IMR-90 (cell line): ENCODE results near the gene PAK4. TPM values are rescaled to one million over a fixed set of nuclear protein-coding genes. Genes with fewer than 3 reads are reported as not detected.

Experiments
- ATAC-seq: fragments of 200-7000 bp; cut with Tn5 transposase; 2 replicates; pipeline ENCODE4 v1.9.1; 2020; ENCODE audit warnings: low read depth, mild to moderate bottlenecking, moderate library complexity
- BruUV-seq: library from RNA; stranded (reverse); fragments of 400-500 nt; replicated peaks from 2 replicates; lab custom pipeline; 2021; lab: Mats Ljungman, UMichigan
- CTCF ChIA-PET: fragments of 300-600 bp; formaldehyde crosslinking; extraction: SDS; loops from one replicate; lab custom pipeline; 2021; ENCODE audit warnings: antibody characterized with exemption; lab: Yijun Ruan, JAX
- POLR2A ChIA-PET: fragments of 300-600 bp; sonication (Branson Sonifier 250); formaldehyde crosslinking; loops from one replicate; lab custom pipeline; 2022; ENCODE audit warnings: antibody characterized with exemption; ENCODE audit not compliant: unreplicated experiment; lab: Charles Lee
- DNase-seq: peaks from one replicate; pipeline ENCODE4 v3.0.0; 2013
- H2AFZ ChIP-seq: replicated peaks from 2 replicates; pipeline ENCODE3; 2013; ENCODE audit warnings: low read length, mild to moderate bottlenecking; ENCODE audit not compliant: poor library complexity
- H2AK5ac ChIP-seq: 2 replicates; pipeline ENCODE4 v1.6.1; 2013; ENCODE audit warnings: low read depth, low read length, inconsistent platforms
- H2AK9ac ChIP-seq: replicated peaks from 2 replicates; pipeline ENCODE3; 2013; ENCODE audit warnings: mild to moderate bottlenecking, low read depth, low read length, moderate library complexity; ENCODE audit not compliant: poor library complexity
- H2BK120ac ChIP-seq: 2 replicates; pipeline ENCODE4 v1.6.1; 2013; ENCODE audit warnings: low read depth, low read length, inconsistent platforms
- H2BK15ac ChIP-seq: 3 replicates; pipeline ENCODE4 v1.6.1; 2013; ENCODE audit warnings: low read depth, low read length, inconsistent platforms
- H2BK20ac ChIP-seq: 2 replicates; pipeline ENCODE4 v1.6.1; 2013; ENCODE audit warnings: low read depth, mild to moderate bottlenecking, inconsistent platforms, low read length, moderate library complexity
- H2BK5ac ChIP-seq: 2 replicates; pipeline ENCODE4 v1.6.1; 2013; ENCODE audit warnings: mild to moderate bottlenecking, low read depth, low read length, inconsistent platforms; ENCODE audit not compliant: poor library complexity, severe bottlenecking
- H3K14ac ChIP-seq: replicated peaks from 2 replicates; pipeline ENCODE4 v1.6.1; 2013; ENCODE audit warnings: low read depth, low read length, inconsistent platforms
- H3K18ac ChIP-seq: 2 replicates; pipeline ENCODE4 v1.6.1; 2013; ENCODE audit warnings: low read depth, low read length, control low read depth
- H3K23ac ChIP-seq: 2 replicates; pipeline ENCODE4 v1.6.1; 2013; ENCODE audit warnings: low read depth, low read length, inconsistent platforms
- H3K27ac ChIP-seq: 2 replicates; pipeline ENCODE4 v1.5.1; 2013; ENCODE audit warnings: mild to moderate bottlenecking, control low read depth, low read length; ENCODE audit not compliant: insufficient read depth
- H3K27me3 ChIP-seq: 2 replicates; pipeline ENCODE4 v1.6.1; 2013; ENCODE audit warnings: low read length; ENCODE audit not compliant: control insufficient read depth, insufficient read depth
- H3K36me3 ChIP-seq: 2 replicates; pipeline ENCODE4 v1.6.1; 2013; ENCODE audit warnings: low read length, mixed read lengths; ENCODE audit not compliant: control insufficient read depth, insufficient read depth
- H3K4ac ChIP-seq: 2 replicates; pipeline ENCODE4 v1.6.1; 2013; ENCODE audit warnings: low read depth, low read length, inconsistent platforms
- H3K4me1 ChIP-seq: 2 replicates; pipeline ENCODE4 v1.6.1; 2013; ENCODE audit warnings: low read length, mixed read lengths; ENCODE audit not compliant: control insufficient read depth, insufficient read depth
- H3K4me2 ChIP-seq: 2 replicates; pipeline ENCODE4 v1.6.1; 2013; ENCODE audit warnings: low read depth, mild to moderate bottlenecking, control low read depth, low read length, moderate library complexity
- H3K4me3 ChIP-seq: 2 replicates; pipeline ENCODE4 v1.5.1; 2013; ENCODE audit warnings: low read depth, mild to moderate bottlenecking, control low read depth, low read length, moderate library complexity; ENCODE audit not compliant: insufficient read depth
- H3K56ac ChIP-seq: 2 replicates; pipeline ENCODE4 v1.6.1; 2013; ENCODE audit warnings: low read length, inconsistent platforms; ENCODE audit not compliant: insufficient read depth; ENCODE audit errors: extremely low read depth
- H3K79me1 ChIP-seq, 2 experiments: 2 replicates each; pipeline ENCODE4 v1.6.1; 2013; ENCODE audit warnings: low read length in 2 of 2, inconsistent platforms in 1 of 2, low read depth in 1 of 2
- H3K9ac ChIP-seq: 2 replicates; pipeline ENCODE4 v1.6.1; 2013; ENCODE audit warnings: low read depth, low read length, control low read depth
- H3K9me1 ChIP-seq: 2 replicates; pipeline ENCODE4 v1.6.1; 2013; ENCODE audit warnings: low read length, inconsistent platforms; ENCODE audit not compliant: insufficient read depth
- H3K9me3 ChIP-seq: 2 replicates; pipeline ENCODE4 v1.6.1; 2013; ENCODE audit warnings: low read length; ENCODE audit not compliant: control insufficient read depth, insufficient read depth
- H4K20me1 ChIP-seq: 2 replicates; pipeline ENCODE4 v1.6.1; 2013; ENCODE audit warnings: low read length, inconsistent platforms; ENCODE audit not compliant: insufficient read depth
- H4K5ac ChIP-seq: 2 replicates; pipeline ENCODE4 v1.6.1; 2013; ENCODE audit warnings: mild to moderate bottlenecking, low read depth, low read length, control low read depth
- H4K8ac ChIP-seq, 2 experiments: 2 replicates each; pipeline ENCODE4 v1.6.1; 2013; ENCODE audit warnings: low read depth in 2 of 2, low read length in 2 of 2, control low read depth in 1 of 2, inconsistent platforms in 1 of 2
- H4K91ac ChIP-seq: 2 replicates; pipeline ENCODE4 v1.6.1; 2013; ENCODE audit warnings: low read depth, low read length, inconsistent platforms; ENCODE audit not compliant: insufficient read depth
- CHD1 ChIP-seq: IDR thresholded peaks from 2 replicates; pipeline ENCODE4 v1.6.1; 2012; ENCODE audit warnings: low read depth, low read length, improper control_type of control experiment
- FOS ChIP-seq: fragments of 150-350 bp; IDR thresholded peaks from 2 replicates; pipeline ENCODE4 v1.6.1; 2016; ENCODE audit warnings: low read depth, low read length
- MAFK ChIP-seq: IDR thresholded peaks from 2 replicates; pipeline ENCODE4 v1.6.1; 2012; ENCODE audit warnings: low read depth, low read length, improper control_type of control experiment
- MAZ ChIP-seq: IDR thresholded peaks from 2 replicates; pipeline ENCODE4 v1.6.1; 2012; ENCODE audit warnings: low read depth, mild to moderate bottlenecking, low read length, improper control_type of control experiment, moderate library complexity, borderline replicate concordance
- NFE2L2 ChIP-seq: fragments of 150-350 bp; IDR thresholded peaks from 2 replicates; pipeline ENCODE4 v1.6.1; 2016; ENCODE audit warnings: low read depth, mild to moderate bottlenecking, low read length
- RCOR1 ChIP-seq: IDR thresholded peaks from 2 replicates; pipeline ENCODE4 v1.6.1; 2012; ENCODE audit warnings: mild to moderate bottlenecking, low read length, improper control_type of control experiment; ENCODE audit not compliant: insufficient replicate concordance
- RFX5 ChIP-seq: IDR thresholded peaks from 2 replicates; pipeline ENCODE4 v1.8.0; 2012; ENCODE audit warnings: low read depth, mild to moderate bottlenecking, low read length, moderate library complexity
- WGBS, 2 experiments: methylation state at CpG; one replicate each; pipeline versions ENCODE4 v1.1.5 to v1.1.7; 2013; ENCODE audit warnings: missing lambda C conversion rate in 2 of 2; ENCODE audit not compliant: insufficient read length in 1 of 2; ENCODE audit errors: extremely low coverage in 2 of 2; 5-methylcytosine and 5-hydroxymethylcytosine counted together
- dilution Hi-C: fragments of 300-500 bp; cut with HindIII; formaldehyde crosslinking; loops from one replicate; pipeline ENCODE4 v1.14.3; 2018; ENCODE audit warnings: low sequenced_read_pairs; ENCODE audit not compliant: unreplicated experiment
- in situ Hi-C: fragments of 300-500 bp; cut with MboI; formaldehyde crosslinking; loops from 3 replicates; pipeline ENCODE4 v1.14.3; 2019; ENCODE audit warnings: low sequenced_read_pairs, inconsistent platforms, mixed read lengths
- intact Hi-C: fragments of 100-400 bp; cut with micrococcal nuclease; formaldehyde crosslinking; loops from 2 replicates; pipeline ENCODE4 v1.10.0; 2022
- polyA plus RNA-seq, 3 experiments: library from polyadenylated mRNA; depleted of rRNA; stranded (reverse); fragments of >200 nt; gene quantifications; 2 replicates each; pipeline ENCODE4 v1.2.3, GENCODE V29; 2012; ENCODE audit warnings: low replicate concordance in 1 of 3
- total RNA-seq: library from RNA; depleted of rRNA; stranded (reverse); fragments of >200 nt; gene quantifications from 2 replicates; pipeline ENCODE4 v1.2.3, GENCODE V29; 2012

PAK4 gene
- total and polyA plus RNA-seq, 2 of the 4 experiments (the other 2 are of a cell fraction): 2.0 to 27.2 TPM

DNA sequence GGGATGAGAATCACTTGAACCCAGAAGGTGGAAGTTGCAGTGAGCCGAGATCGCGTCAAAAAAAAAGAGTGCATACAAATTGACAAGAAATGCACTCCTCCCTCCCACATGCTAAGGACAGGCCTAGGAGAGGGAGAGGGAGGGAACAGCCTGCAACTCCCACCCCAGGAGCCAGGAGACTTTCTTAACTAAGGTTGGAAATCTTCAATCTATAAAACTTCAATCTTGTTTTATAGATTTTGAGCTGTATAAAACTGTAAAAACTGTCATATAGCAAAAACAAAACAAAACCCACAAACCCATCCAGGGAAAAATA is 79.8 kb downstream of the PAK4 start:
- H3K4ac ChIP-seq: no peak overlapping the region
- no peak overlapping the region for H3K18ac ChIP-seq
- no peak overlapping the region for H4K91ac ChIP-seq
- peaks cover 44% of the 10 kb centered on the region for H3K27me3 ChIP-seq
- H3K9me3 ChIP-seq: no peaks in the 10 kb centered on the region
- CTCF ChIA-PET: no interaction called here
- no TSS peak for BruUV-seq
- no peak overlapping the region for H2AFZ ChIP-seq
- no peaks in the 10 kb centered on the region for H3K9me1 ChIP-seq
- in situ Hi-C loops: loop anchor here (25.0 kb wide), 1 partner anchor 743 kb away; no protein-coding TSS in a partner anchor
- dilution Hi-C loops: no loop called here
- no peak overlapping the region for H3K14ac ChIP-seq
- intact Hi-C loops: no loop called here
- no peak overlapping the region for H3K9ac ChIP-seq
- no peaks in the 10 kb centered on the region for H4K20me1 ChIP-seq
- no peak overlapping the region for H3K56ac ChIP-seq
- H3K27ac ChIP-seq: no peak overlapping the region
- POLR2A ChIA-PET: no interaction called here
- no peak overlapping the region for H2BK15ac ChIP-seq
- no peaks in the 10 kb centered on the region for H3K36me3 ChIP-seq
- H4K5ac ChIP-seq: no peak overlapping the region
- no peak overlapping the region for H2AK5ac ChIP-seq
- no peak overlapping the region for H3K4me2 ChIP-seq
- no peak overlapping the region for H3K4me3 ChIP-seq
- no peak overlapping the region for H2BK5ac ChIP-seq
- DNase-seq (no peak), ATAC-seq (no peak)
- H2AK9ac ChIP-seq: no peak overlapping the region
- no peak for TF ChIP-seq FOS
- TF ChIP-seq MAZ: no peak
- no peak for TF ChIP-seq NFE2L2
- no peak for TF ChIP-seq CHD1
- TF ChIP-seq RFX5: no peak
- no peak for TF ChIP-seq RCOR1
- TF ChIP-seq MAFK: no peak
- H2BK20ac ChIP-seq: no peak overlapping the region
- no peak overlapping the region for H3K23ac ChIP-seq
- no peaks in the 10 kb centered on the region for H3K79me1 ChIP-seq
- WGBS, 2 experiments: no CpG with 5 or more reads among the region's 3 CpGs
- no peak overlapping the region for H4K8ac ChIP-seq
- no peak overlapping the region for H2BK120ac ChIP-seq
- no peaks in the 10 kb centered on the region for H3K4me1 ChIP-seq
